HG03457 (cell line): ENCODE measurements around the gene DLL4.

Source experiments
- ATAC-seq: cut with Tn5 transposase; IDR thresholded peaks from one replicate; pipeline ENCODE4 v1.9.1; 2021; ENCODE audit warnings: moderate number of reproducible peaks; ENCODE audit not compliant: unreplicated experiment

DLL4 gene

GRCh38 chr15:40906091-40906990 lies 22.8 kb upstream of the DLL4 start:
- ATAC-seq, result peak; percentile 47

- no peak for ATAC-seq
Observed at GRCh38 chr15:40906991-40907802, 21.9 kb upstream of the DLL4 start.

GRCh38 chr15:40908095-40908494 lies 21.0 kb upstream of the DLL4 start:
- ATAC-seq, result no peak

GRCh38 chr15:40909662-40910630 lies 19.2 kb upstream of the DLL4 start:
- ATAC-seq, result no peak

GRCh38 chr15:40911141-40911540 lies 18.0 kb upstream of the DLL4 start:
- no peak for ATAC-seq

GRCh38 chr15:40911693-40912092 lies 17.4 kb upstream of the DLL4 start:
- ATAC-seq, result no peak

GRCh38 chr15:40912478-40912877 lies 16.7 kb upstream of the DLL4 start:
- no peak for ATAC-seq

- no peak for ATAC-seq
Observed at GRCh38 chr15:40914013-40914412, 15.1 kb upstream of the DLL4 start.

GRCh38 chr15:40914486-40914885 lies 14.7 kb upstream of the DLL4 start:
- ATAC-seq, result no peak

- no peak for ATAC-seq
Observed at GRCh38 chr15:40915116-40915661, 14.0 kb upstream of the DLL4 start.

- no peak for ATAC-seq
Observed at GRCh38 chr15:40915679-40916078, 13.5 kb upstream of the DLL4 start.

GRCh38 chr15:40917585-40917984 lies 11.6 kb upstream of the DLL4 start:
- no peak for ATAC-seq

- ATAC-seq, result no peak
Observed at GRCh38 chr15:40918146-40918798, 10.9 kb upstream of the DLL4 start.

- ATAC-seq, result no peak
Observed at GRCh38 chr15:40918799-40919392, 10.2 kb upstream of the DLL4 start.

- no peak for ATAC-seq
Observed at GRCh38 chr15:40921949-40922607, 7.1 kb upstream of the DLL4 start.

GRCh38 chr15:40922608-40923005 lies 6.5 kb upstream of the DLL4 start:
- ATAC-seq, result no peak

GRCh38 chr15:40923551-40923950 lies 5.6 kb upstream of the DLL4 start:
- no peak for ATAC-seq

- ATAC-seq, result no peak
Observed at GRCh38 chr15:40925495-40925862, 3.7 kb upstream of the DLL4 start.
